EL (cell line): ENCODE data around the gene CX3CL1.
"Not testable (repeated sequence)": the region's sequence is repeated elsewhere in the genome, so short reads cannot be mapped to it uniquely, and the experiment has no call there.

Experiments used
- DNase-seq: peaks from one replicate; pipeline ENCODE4 v3.0.0-alpha.2; 2016

The CX3CL1 gene

DNA sequence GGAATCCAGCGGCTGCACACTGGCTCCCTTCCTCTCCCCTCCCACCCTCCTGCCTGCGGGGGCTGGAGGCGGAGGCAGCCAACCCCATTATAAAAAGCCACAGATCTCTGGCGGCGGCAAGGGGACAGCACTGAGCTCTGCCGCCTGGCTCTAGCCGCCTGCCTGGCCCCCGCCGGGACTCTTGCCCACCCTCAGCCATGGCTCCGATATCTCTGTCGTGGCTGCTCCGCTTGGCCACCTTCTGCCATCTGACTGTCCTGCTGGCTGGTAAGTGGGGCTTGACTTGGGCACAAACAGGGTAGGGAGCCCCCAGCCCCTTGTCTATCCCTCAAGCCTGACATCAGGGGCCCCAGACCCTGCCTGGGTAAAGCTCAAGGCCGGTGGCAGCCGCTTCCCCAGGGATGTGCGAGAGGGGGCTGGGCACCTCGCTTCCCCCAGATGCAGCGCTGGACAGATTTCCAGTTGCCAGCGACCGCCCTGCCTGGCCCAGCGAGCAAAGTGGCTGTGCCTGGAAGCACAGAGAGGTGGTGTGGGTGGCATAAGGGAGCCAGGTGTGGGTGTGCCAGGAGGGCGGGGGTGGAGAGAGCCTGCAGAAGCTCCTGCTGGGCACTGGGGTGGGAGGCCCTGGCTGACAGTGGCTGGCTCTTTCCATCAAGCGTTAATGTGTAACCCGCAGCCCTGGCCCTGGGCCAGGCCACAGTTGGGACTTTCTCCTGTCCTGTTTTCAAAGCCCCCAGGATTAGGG, at the start of gene CX3CL1:
CX3CL1 (plus strand) TSS at position 119 of the 745 bp plus-strand sequence; CDS start at position 198, 79 bp downstream.
- DNase-seq, result peak; percentile 42

DNA sequence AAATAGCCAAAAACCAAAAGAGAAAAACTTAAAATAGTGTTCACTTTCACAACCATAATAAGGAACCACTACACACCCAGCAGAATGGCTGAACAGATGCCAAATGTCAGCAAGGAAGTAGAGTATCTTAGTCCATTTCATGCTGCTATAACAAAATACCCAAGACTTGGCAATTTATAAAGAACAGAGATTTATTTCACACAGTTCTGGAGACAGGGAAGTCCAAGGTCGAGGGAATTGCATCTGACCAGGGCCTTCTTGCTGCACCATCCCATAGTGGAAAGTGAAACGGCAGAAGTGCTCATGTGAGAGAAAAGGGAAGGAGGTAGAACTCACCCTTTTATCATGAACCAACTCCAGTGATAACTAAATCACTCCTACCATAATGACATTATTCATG, 47.5 kb upstream of the CX3CL1 start:
- DNase-seq, result no peak

DNA sequence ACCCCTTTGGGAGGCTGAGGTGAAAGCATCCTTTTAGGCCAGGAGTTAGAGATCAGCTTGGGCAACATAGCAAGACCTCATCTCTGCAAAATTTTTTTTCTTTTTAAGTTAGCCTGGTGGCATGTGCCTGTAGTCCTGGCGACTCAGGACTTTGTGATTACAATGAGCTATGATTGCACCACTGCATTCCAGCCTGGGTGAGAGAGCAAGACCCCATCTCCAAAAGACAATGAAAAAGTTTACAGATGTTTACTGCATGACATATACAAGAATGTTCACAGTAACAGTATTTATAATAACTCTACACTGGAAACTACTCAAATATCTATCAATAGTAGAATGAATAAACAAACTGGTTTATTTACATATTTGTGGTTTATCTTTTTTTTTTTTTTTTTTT, 46.8 kb upstream of the CX3CL1 start:
- peak; percentile 16 for DNase-seq

DNA sequence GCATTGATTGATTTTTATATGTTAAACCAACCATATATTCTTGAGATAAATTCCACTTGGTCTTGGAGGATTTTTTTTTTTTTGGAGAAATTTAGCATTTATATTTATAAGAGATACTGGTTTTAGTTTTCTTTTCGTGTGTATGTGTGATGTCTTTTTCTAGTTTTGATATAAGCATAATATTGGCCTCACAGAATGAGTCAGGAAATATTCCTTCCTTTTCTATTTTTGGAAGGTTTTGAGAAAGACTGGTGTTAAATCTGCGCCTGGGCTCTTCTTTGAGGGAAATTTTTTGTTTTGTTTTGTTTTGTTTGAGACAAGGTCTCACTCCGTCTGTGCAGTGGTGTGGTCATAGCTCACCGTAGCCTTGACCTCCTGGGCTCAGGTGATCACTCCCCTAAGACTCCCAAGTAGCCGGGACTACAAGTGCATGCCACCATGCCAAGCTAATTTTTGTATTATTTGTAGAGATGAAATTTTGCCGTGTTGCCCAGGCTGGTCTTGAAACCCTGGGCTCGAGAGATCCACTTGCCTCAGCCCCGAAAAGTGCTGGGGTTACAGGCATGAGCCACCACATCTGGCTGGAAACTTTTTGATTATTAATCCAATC, 42.5 kb upstream of the CX3CL1 start:
- DNase-seq, result no peak

DNA sequence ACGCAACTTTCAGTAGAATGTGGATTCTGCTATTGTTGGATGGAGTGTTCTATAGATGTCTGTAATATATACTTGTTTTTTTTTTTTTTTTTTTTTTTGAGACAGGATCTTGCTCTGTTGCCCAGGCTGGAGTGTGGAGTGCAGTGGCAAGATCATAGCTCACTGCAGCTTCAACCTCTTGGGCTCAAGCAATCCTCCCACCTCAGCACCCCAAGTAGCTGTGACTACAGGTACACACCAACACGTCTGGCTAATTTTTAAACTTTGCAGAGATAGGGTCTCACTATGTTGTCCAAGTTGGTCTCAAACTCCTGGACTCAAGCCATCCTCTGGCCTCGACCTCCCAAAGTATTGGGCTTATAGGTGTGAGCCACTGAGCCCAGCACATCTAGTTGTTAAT, 40.9 kb upstream of the CX3CL1 start:
- no peak for DNase-seq

DNA sequence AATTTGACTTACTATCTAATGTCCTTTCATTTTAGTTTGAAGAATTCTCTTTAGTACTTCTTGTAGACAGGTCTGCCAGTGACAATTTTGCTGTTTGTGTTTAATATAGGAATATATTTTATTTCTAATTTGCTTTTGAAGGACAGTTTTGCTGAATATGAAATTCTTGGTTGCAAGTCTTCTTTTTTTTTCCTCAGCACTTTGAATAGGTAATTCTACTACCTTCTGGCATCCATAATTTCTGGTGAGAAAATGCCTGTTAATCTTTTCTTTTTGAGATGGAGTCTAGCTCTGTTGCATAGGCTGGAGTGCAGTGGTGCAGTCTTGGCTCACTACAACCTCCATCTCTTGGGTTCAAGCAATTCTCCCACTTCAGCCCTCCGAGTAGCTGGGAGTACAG, 38.9 kb upstream of the CX3CL1 start:
- DNase-seq, result no peak

DNA sequence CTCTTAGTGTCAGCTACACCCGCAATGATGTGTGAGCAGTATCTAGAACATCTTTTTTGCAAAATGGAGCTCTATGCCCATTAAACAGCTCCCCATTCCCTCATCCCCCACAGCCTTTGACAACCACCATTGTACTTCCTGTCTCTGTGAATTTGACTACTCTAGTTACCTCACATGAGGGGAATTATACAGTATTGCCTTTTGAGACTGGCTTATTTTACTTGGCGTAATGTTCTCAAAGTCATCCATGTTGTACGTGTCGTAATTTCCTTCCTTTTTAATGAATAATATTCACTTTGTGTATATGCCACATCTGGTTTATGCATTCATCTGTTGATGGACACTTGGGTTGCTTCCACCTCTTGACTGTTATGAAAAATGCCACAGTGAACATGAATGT, 36.9 kb upstream of the CX3CL1 start:
- no peak for DNase-seq

DNA sequence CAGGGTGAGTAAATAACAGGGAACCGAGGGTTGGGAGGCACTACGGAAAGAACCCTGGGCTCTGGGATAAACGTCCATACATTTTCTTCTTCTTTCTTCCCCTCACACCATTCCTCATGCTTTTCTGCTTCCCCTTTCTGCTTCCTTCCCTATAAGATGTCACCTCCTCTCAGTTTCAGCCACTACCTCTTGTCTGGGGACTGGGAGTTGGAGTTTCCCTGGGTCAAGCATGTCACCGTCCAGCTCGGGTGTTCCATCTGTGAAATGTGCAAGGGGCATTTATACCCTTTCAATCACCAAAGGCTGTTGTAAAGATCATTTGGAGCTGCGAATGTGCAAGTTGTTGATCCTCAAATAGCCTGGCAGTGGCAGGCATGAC, 31.2 kb upstream of the CX3CL1 start:
- no peak for DNase-seq

DNA sequence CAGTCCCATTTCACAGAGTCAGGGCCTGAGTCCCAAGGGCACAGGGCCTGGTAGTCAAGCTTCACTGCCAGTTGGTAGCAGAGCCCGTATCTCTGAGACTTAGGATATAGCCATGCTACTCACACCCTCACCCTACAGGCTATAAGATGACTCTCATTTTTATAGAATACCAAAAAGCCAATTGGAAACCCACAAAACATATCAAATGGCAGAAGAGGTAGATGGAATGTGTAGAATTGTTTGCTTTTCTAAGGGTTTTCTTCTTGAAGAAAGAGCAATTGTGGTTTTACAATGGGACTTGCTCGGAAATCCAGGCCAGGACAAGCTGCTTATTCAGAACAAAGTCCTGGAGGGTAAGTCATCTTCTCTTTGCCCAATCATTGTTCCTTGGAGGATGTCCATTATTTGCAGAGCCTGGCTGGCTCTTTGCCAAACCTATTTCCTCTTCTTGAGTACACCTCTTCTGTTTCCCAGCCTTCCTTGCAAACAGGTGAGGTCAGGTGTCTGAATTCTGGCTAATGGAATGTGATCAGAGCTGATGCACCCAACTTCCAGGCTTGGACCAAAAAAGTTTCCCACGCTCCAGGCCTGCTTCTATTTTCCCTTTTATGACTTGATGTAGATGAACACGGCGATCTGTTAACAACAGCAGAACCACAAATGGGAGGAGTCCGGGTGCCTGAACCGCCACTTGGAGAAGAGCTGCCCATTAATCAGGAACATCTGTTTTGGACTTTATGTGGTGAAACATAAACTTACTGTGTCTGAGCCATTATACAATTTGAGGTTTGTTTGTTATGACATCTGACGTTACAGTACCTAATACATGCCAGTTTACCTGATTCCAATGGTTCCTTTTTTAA, 30.6 kb upstream of the CX3CL1 start:
- peak; percentile 78 for DNase-seq

DNA sequence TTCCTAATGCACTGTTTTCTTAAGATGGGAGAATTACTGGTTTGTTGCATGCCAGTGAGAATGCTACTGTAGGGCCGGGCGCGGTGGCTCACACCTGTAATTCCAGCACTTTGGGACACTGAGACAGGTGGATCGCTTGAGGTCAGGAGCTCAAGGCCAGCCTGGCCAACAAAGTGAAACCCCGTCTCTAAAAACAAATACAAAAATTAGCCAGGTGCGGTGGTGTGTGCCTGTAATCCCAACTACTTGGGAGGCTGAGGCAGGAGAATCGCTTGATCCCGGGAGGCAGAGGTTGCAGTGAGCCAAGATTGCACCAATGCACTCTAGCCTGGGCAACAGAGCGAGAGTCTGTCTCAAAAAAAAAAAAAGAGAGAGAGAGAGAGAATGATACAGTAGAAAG, 29.7 kb upstream of the CX3CL1 start:
- not testable (repeated sequence) for DNase-seq

DNA sequence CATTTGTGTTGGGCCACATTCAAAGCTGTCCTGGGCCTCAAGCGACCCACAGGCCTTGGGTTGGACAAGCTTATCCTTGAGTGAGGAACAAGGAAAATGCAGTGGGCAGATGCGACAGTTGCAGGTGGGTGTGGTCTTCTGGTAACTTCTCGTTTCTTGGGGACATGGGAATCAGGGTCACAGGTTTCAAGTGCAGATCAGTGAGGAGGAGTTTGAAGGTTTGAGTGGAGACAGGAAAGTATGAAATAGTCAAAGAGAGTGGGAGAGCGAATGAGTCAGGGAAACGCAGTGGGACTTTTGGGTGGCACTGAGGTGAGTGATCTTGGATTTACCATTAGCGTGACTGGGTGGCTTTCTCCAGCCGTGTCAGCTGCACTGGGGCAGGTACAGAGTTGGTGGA, 29.1 kb upstream of the CX3CL1 start:
- no peak for DNase-seq

DNA sequence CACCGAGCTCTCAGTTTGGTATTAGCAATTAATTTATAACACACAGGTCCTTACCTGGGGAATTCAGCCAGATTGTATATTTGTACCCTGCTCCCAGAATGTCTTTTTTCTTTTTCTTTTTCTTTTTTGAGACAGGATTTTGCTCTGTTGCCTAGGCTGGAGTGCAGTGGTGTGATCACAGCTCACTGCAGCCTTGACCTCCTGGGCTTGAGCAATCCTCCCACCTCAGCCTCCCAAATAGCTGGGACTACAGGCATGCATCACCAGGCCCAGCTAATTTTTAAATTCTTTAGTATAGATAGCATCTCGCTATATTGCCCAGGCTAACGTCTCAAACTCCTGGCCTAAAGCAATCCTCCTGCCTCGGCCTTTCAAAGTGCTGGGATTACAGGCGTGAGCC, 28.2 kb upstream of the CX3CL1 start:
- not testable (repeated sequence) for DNase-seq

DNA sequence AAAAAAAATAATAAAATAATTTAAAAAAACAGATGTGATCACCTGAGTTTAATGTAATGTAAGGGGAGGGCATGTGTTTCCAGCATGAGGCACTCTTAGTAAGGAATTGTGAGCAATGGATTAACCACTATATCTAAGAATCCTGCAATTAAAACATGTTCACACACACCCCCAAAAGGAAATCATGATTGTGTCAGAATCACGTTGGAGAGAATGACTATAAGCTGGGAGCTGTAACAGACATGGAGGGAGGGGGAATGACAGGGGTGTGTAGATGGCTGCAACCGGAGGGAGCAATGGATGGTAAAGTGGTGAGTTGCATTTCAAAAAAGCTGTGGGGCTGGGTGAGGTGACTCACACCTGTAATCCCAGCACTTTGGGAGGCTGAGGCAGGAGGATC, 27.3 kb upstream of the CX3CL1 start:
- DNase-seq, result no peak

DNA sequence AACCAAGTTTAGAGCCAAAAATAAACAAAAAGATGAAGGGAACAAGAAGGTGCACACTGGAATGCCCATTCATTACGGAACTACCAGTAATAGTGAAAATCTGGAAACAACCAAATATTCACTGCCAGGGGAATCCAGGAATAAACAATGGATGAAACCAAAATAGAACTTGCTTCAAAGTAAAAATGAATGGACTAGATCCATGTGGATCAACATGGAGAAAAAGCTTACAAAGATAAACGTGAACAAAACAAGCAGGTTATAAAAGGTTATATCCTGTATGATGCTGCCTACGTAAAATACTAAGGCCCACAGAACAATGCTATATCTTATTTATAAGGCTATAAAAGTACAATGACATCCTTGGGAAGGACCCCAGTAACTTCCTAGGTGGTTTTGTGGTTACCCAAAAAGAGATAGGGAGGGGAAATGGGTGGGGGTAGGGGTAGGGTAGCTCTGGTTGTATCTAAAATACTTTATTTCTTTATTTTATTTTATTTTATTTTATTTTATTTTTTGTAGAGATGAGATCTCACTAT, 26.6 kb upstream of the CX3CL1 start:
- no peak for DNase-seq

DNA sequence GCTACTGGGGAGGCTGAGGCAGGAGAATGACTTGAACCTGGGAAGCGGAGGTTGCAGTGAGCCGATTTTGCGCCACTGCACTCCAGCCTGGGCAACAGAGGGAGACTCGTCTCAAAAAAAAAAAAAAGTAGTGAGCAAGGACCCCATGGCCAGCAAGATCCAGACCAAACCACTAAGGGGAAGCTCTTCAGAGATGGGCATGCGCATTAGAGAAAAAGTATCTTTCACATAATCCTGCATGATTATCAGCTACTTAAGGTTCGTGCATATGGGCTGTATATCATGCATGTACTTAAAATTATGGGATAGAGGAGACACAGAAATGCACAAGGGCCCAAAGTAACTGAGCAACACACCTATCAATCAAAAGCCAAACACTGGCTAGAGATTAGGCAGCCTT, 24.4 kb upstream of the CX3CL1 start:
- DNase-seq, result no peak

DNA sequence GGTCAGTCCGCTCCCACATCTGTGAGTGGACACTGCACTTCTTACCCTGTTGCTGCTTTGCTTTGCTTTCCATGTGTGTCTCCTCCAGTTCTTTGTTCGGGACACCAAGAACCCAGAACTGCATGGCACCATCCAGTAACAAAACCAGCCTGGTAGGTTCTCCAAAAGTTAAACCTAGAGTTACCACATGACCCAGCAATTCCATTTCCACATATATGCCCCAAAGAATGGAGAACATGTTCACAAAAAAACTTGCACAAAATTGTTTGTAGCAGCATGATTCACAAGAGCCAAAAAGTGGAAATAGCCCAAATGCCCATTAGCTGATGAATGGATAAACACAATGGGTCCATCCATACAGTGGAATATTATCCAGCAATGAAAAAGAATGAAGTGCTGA, 24.0 kb upstream of the CX3CL1 start:
- DNase-seq, result no peak

DNA sequence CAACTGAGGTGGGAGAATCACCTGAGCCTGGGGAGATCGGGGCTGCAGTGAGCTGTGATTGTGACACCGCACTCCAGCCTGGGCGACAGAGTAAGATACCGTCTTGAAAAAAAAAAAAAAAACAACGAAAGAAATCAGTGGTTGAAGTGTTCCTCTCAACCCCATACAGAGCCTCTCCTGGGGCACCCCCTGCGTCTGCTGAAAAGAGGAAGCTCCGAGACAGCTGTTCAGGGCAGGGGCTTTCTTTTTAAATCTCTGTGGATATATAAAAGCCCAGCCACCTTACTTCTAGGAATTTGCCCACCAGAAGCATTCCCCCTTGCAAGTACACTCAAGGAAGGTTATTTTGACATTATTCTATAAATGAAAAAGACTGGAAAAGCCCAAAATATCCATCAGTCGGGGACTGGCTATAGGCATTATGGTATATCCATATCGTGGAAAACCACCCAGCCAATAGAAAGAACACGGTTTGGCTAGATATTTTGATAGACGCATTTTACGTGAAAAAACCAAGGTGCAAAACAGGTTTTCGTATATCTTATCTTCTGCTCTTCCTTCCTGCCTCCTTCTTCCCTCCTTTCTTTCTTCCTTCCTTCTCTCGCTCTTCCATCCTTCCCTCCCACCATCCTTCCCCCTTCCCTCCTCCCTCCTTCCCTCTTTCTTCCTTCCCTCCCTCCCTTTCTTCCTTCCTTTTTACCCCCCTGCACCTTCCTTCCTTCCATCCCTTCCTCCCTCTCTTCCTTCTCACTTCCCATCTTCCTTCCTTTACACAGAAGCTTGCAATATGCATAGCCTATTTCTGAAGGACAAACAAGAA, 22.9 kb upstream of the CX3CL1 start:
- DNase-seq, result no peak

DNA sequence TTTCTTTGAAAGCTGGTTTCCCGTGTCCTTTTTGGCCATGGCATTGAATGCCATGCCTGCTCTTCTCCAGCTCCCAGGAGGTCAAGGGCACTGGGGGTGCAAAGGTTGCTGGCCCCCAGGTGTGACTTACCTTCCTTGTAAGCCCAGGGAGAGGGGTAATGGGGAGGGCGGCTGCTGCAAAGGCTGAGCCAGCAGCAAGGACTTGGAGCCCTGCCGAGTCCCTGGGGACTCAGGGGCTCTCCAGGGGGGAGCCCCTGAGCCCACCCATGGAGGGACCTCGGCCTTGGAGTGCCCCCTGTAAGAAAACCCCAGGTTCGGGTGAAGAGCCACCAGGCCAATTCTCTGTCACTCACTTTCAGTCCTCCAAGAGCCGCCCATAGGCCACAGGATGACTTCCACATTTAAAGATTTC, 19.6 kb upstream of the CX3CL1 start:
- DNase-seq, result no peak

DNA sequence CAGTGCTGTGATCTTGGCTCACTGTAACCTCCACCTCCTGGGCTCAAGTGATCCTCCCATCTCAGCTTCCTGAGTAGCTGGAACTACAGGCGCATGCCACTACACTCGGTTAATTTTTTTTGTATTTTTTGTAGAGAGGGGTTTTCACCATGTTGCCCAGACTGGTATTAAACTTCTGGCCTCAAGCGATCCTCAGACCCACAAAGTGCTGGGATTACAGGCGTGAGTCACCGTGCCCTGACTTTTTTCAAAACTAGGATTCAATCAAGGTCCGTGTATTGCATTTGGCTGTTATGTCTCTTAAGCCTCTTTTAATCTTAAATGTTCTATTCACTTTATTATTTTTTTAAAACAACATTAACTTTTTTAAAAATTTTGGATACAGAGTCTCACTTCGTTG, 18.0 kb upstream of the CX3CL1 start:
- no peak for DNase-seq

DNA sequence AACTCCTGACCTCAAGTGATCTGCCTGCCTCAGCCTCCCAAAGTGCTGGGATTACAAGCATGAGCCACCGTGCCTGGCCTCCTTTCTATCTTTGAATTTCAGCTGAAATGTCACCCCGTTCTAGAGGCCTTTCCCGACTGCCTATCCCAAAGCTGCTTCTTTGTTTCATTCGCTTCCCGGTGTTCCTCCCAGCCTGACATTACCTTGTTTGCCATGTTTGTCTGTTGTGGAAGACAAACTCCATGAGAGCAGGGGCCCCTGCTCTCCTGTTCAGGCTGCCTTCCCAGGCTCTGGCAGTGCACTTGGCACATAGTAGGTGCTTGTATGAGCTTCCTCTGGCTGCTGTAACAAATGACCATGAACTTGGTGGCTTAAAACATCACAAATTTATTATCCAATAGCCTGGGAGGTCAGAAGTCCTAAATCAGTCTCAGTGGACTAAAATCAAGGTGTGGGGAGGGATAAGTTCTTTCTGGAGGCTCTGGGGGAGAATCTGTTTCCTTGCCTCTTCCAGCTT, 16.3 kb upstream of the CX3CL1 start:
- no peak for DNase-seq

DNA sequence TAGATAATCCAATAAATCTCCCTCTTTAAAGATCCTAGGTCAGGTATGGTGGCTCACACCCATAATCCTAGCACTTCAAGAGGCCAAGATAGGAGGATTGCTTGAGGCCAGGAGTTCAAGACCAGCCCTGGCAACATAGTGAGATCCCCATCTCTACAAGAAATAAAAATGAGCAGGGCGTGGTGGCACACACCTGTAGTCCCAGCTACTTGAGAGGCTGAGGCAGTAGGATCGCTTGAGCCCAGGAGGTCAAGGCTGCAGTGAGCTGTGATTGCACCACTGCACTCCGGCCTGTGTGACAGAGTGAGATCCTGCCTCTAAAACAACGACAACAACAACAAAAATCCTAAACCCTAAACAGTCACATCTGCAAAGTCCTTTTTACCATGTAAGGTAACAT, 15.7 kb upstream of the CX3CL1 start:
- DNase-seq, result no peak

DNA sequence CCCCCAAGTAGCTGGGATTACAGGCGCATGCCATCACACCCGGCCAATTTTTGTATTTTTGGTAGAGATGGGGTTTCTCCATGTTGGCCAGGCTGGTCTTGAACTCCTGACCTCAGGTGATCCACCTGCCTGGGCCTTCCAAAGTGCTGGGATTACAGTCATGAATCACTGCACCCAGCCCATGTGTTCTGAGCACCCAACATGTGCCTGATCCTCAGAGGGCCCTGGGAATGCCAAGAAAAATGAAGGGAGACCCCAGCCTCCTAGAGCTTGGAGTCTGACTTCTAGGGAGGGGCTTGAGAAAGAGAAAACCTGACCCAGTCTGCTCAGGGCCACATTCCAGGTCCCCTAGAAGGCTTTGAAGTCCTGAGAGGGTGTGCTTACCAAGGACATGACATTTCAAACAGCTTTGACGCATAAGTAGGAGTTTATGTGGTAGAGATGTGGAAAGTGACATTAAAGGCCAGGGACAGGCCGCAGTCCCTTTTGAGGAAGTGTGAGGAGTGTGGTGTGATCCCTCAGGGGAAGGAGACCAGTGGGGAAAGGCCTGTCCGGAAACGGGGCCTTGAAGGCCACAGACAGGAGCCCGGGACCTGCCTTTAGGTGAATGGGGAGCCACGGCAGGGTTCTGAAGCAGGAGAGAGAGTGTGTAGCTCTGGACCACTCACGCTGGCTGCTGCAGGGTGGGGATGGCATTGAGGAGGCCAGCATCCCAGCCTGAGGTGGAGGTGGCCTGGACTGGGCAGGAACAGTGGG, 14.8 kb upstream of the CX3CL1 start:
- no peak for DNase-seq
